Gastrocnemius medialis (tissue), 4 donors: ENCODE results near the gene STRBP.

Source experiments
- POLR2A ChIP-seq, 2 donors: fragments of 450-650 bp; IDR thresholded peaks; one replicate each; pipeline ENCODE4 v1.6.1; 2017; ENCODE audit warnings: antibody characterized with exemption in 2 of 2, mild to moderate bottlenecking in 2 of 2, moderate library complexity in 2 of 2
- TF ChIP-seq, protein P1 (sequence below), 5 experiments: fragments of 450-650 bp in 3 of 5; fragments of 200-600 bp in 2 of 5; sonication (generic) in 2 of 5; IDR thresholded peaks in 4 of 5; conservative IDR thresholded peaks in 1 of 5; 1 replicate in 4 of 5; 2 replicates in 1 of 5; pipeline ENCODE4 v1.5.1; 2016 to 2019; ENCODE audit warnings: antibody characterized with exemption in 5 of 5, mild to moderate bottlenecking in 3 of 5, moderate library complexity in 3 of 5

DNA sequence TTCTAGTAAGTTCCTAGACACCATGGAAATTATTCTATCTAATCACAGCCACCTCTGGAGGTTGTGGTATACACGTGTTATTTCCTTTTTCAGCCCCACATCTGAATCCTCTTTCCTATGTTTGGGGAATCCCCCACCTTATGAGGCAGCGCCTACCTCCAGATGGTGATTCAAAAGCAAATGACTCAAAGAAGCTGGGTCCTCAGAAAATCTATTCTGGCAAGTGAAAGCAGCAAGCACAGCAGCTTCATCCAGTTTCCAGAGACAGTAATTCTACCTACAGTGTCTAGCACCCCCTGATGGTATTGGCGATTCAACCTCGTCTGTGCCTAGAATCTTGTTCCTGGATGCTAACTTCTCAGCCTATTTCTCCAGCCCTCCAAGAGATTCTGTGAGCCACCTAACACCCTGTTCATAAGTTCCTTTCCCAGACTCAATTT, 43.0 kb downstream of the STRBP start:
- TF ChIP-seq, protein P1, sequence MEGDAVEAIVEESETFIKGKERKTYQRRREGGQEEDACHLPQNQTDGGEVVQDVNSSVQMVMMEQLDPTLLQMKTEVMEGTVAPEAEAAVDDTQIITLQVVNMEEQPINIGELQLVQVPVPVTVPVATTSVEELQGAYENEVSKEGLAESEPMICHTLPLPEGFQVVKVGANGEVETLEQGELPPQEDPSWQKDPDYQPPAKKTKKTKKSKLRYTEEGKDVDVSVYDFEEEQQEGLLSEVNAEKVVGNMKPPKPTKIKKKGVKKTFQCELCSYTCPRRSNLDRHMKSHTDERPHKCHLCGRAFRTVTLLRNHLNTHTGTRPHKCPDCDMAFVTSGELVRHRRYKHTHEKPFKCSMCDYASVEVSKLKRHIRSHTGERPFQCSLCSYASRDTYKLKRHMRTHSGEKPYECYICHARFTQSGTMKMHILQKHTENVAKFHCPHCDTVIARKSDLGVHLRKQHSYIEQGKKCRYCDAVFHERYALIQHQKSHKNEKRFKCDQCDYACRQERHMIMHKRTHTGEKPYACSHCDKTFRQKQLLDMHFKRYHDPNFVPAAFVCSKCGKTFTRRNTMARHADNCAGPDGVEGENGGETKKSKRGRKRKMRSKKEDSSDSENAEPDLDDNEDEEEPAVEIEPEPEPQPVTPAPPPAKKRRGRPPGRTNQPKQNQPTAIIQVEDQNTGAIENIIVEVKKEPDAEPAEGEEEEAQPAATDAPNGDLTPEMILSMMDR (IDR thresholded peaks at IDR 0.05 in 4 of 5, conservative IDR thresholded peaks at IDR 0.05 in 1 of 5) = peak in 3 of 5 experiments; percentile 11 to 22 (median 17)
- TF ChIP-seq POLR2A (IDR thresholded peaks at IDR 0.05) = no peak
